Epidermal melanocyte (primary cell): ENCODE data around the gene RPL7A.
A peak's percentile ranks its signal among the peaks of the same experiment; 100 is the strongest.
"Not testable (repeated sequence)": the region's sequence is repeated elsewhere in the genome, so short reads cannot be mapped to it uniquely, and the experiment has no call there.

ENCODE experiments used
- DNase-seq: peaks from one replicate; pipeline ENCODE4 v3.0.0; 2011; ENCODE audit warnings: low spot score; ENCODE audit not compliant: insufficient read length

RPL7A gene

GRCh38 chr9:133367778-133368177, 19.8 kb downstream of the RPL7A start:
- no peak for DNase-seq

GRCh38 chr9:133368249-133368881, 20.3 kb downstream of the RPL7A start:
- DNase-seq = no peak

DNA sequence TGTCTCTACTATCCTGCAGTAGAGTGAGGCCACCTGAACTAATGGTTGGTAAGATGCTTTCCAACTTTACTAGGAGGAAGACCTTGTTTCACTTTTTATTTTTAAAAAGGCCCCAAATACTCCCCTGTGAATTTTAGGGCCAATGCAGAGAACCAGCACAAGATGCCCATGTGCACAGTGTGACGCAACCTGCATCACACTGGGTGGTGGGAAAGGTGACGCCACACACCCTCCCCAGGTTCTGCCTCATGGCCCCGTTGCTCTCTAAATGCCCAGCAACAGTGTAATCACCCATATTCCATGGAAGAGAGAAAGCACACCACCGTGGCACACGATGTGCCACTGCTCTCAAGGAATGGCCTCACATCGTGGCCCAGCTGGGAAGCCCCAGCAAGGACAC, 21.4 kb downstream of the RPL7A start:
- DNase-seq = no peak

- no peak for DNase-seq
These were observed 21.9 kb downstream of the RPL7A start for GRCh38 chr9:133369933-133370332.

DNA sequence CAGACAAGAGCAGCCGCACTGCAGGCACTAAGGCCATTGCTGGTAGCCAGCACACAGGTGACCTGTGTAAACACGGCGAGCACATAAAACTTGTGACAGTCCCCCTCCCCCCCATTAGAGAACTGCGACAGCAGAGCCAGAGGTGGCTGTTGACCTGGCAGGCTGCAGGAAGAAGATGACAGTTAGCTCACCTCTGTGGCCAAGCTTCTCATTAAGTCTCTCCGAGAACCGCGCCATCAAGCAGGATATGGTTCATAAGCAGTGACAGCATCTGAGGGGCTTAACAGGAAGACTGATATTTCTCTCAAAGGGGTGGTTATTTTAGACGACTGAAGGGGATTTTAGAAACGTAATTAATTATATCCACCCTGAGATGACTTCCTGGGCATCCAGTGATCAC, 22.7 kb downstream of the RPL7A start:
- DNase-seq = no peak

GRCh38 chr9:133371261-133371711, 23.3 kb downstream of the RPL7A start:
- no peak for DNase-seq

DNA sequence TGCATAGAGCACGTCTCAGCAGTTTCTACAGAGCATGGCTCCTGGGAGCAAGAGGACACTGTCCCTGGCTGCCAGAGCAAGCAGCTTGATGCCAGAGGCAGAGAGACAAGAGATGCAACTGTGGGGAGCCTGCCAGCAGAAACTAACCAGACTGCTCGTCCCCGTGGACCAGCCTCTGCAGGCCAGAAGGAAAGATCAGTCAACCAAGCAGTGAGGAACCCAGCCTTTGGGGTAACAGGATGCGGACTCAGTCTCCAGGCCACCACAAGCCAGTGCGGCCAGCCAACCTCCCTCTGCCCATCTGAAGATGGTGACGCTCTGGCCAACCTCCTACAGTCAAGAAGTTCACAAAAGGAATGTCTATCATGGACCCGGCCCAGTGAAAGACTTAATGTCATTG, 24.1 kb downstream of the RPL7A start:
- no peak for DNase-seq

DNA sequence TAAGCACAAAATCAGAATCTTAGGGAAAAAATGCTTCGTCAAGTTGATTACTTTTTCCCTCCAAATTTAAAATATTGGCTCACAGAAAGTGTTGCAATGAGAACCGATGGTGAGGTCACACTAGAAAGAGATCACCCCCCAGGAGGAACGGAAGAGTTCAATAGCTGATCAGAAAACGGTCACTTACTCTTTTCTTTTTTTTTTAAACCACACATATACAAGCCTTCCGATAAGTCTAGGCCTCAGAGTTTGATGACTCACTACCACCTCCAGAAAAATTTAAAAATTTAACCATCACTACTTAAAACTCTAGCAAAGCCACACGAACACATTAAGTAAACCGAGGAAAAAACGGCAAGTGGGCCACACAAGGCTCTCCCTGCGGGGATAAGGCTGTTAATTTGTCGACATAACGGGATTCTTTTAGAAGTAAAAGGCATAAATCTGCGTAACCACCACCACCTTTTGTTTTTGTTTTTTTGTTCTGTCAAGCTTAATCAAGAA, 26.6 kb downstream of the RPL7A start:
- no peak for DNase-seq

- no peak for DNase-seq
These were observed 27.2 kb downstream of the RPL7A start for GRCh38 chr9:133375116-133375723.

- DNase-seq = peak; percentile 99
These were observed 28.0 kb downstream of the RPL7A start, which contains the start of the genes STKLD1 and SURF4 for GRCh38 chr9:133375724-133376654. STKLD1 (plus strand) TSS chr9:133376366; CDS start chr9:133376474, 108 bp downstream. SURF4 (minus strand) TSS chr9:133376060; CDS start chr9:133375969, 91 bp downstream.

GRCh38 chr9:133377280-133377679, 29.3 kb downstream of the RPL7A start:
- DNase-seq = not testable (repeated sequence)

DNA sequence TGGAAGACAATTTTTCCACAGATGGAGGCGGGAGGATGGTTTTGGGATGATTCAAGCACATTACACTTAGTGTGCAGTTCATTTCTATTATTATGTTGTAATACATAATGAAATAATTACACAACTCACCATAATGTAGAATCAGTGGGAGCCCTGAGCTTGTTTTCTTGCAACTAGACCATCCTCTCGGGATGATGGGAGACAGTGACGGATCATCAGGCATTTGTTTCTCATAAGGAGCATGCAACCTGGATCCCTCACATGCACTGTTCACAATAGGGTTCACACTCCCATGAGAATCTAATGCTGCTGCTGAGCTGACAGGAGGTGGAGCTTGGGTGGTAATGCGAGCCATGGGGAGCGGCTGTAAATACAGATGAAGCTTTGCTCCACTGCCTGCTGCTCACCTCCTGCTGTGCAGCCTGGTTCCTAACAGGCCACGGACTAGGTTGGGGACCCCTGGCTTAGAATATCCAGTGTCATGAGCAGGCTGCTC, 29.8 kb downstream of the RPL7A start:
- DNase-seq = no peak

DNA sequence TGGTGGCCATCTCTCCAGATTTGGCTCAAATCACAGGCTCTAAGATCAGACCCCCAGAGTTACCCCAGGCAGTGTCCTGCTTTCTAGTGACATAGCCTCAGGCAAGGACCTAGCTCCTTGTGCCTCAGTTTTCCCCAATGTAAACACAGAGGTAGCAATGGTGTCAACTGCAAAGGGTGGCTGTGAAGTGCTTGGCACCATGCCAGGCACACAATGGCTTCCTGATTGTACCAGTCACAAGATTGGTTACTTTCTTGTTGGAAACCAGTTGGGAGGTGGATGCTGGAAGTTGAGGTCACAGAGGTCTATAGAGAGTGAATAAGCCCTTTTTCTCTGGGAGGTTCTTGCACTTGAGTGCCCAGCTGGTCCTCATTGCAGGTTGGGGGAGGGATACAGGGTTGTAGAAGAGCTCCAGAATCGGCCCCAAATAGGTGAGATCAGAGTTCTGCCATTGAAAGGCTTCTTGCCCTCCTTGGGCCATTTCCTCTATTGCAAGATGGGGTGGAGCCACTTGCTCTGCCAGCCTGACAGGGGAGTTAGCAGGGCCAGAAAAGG, 30.5 kb downstream of the RPL7A start:
- DNase-seq = no peak

DNA sequence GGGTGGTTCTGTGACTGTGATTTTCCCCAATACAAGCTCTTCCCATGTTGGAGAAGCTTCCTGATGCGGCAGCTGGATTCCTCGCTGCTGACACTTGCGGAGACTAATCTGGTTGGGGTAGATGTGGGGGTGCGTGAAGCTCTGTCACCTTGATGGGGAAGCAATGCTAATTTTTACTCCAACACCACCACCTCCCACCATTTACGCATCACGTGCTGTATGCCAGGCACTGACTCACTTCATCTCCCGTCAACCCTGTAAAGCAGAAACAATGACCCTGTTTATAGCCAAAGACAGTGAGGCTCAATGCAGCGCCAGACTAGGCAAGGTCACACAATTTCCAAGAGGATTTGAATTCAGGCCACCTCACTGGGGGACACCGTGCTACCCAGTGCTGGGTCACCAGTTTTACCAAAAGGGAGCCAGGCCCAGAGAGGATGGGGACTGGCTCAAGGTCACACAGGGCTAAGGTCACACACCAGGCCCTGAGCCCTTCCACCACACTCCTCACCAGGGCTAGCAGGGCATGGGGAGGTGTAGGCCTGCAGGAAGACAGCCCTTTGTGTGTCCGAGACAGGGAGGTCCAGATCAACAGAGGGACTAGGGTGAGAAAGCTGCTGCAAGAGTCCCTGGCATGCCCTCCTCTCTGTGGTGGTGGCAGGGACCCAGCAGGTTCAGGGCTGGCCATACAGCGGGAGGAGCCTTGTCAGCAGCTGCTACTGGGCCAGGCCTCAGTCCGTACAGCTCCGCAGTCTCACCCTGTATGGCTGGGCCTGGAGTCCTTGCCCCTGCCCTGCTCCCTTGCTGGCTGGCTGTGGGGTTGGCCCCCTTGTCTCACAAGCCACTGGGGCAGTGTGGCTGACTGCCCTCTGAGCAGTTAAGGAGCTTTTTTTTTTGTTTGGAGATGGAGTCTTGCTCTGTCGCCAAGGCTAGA, 31.4 kb downstream of the RPL7A start:
- no peak for DNase-seq

GRCh38 chr9:133380734-133381133, 32.7 kb downstream of the RPL7A start:
- DNase-seq = no peak

DNA sequence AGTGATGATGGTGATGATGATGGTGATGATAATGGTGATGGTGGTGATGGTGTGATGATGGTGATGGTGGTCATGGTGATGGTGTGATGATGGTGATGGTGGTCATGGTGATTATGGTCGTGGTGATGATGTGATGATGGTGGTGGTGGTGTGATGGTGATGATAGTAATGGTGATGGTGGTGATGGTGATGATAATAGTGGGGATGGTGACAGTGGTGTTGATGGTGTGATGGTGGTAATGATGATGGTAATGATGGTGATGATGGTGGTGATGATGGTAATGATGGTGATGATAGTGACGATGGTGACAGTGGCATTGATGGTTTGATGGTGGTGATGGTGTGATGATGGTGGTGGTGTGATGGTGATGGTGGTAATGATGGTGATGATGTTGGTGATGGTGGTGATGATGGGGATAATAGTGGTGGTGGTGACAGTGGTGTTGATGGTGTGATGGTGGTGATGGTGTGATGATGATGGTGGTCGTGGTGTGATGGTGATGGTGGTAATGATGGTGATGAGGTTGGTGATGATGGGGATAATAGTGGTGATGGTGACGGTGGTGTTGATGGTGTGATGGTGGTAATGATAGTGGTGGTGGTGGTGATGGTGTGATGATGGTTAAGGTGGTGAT, 34.6 kb downstream of the RPL7A start:
- DNase-seq = no peak

DNA sequence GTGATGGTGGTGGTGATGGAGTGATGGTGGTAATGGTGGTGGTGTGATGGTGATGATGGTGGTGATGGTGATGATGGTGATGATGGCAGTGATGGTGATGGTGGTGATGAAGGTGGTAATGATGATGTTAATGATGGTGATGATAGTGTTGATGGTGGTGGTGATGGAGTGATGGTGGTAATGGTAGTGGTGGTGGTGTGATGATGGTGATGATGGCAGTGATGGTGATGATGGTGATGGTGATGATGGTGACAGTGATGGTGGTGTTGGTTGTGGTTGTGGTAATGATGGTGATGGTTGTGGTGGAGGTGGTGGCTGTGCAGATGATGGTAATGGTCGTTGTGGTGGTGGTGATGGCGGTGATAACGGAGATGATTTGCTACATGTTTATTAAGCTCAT, 35.4 kb downstream of the RPL7A start:
- DNase-seq = no peak

DNA sequence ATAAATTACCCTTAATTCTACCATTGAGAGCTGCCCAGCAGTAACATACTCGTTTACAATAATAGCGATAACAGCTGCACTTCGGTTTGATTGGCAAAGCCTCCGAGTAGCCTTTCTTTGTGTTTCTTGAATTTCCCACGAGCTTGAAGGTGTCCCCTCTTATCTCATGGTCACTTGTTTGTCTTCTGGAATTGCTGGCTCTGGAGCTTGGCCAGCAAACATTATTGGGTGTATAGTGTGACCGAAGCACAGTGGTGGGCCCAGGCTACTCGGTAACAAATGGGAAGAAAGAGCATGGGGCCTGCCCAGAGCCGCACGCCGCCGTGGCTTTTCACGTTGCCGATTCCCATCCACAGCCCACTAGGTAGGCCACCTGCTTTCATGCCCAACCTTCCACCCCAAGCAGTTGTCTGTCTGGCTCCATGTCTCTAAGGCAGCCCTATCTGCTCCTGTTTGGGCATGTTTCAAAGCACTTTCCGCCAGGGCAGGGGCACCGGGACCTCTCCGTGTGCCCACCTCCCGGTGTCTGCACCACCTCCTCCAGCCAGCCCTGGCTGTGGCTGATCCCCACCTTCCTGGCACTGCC, 36.8 kb downstream of the RPL7A start:
- no peak for DNase-seq

DNA sequence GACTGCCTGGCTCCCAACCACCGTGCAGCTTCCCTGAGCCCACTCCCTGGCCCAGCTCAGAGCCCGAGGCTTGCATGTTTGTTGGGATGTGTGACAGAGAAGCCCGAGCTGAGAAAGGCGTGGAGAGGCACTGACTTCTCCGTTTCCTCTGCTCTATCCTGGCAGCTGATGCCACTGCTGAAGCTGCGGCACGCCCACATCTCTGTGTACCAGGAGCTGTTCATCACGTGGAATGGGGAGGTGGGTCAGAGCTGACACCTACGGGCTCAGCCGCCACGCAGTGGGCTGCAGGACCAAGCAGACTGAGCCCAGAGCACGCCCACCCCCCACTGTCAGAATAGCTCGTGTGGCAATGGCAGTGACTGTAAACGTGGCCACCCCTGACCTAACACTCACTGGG, 37.4 kb downstream of the RPL7A start:
- DNase-seq = no peak
